HepG2 (cell line): ENCODE results near the gene FLYWCH1. TPM values are rescaled to one million over a fixed set of nuclear protein-coding genes. Genes with fewer than 3 reads are reported as not detected.

Experiments
- CSRNP2 ChIP-seq: sonication (generic); formaldehyde crosslinking; conservative IDR thresholded peaks from 2 replicates; pipeline ENCODE4 v1.8.0; 2022; ENCODE audit warnings: low read depth, missing genetic modification reagents
- DBP ChIP-seq: sonication (generic); formaldehyde crosslinking; IDR thresholded peaks from 2 replicates; pipeline ENCODE4 v1.4.0; 2020; ENCODE audit warnings: missing genetic modification reagents; ENCODE audit errors: not compliant biosample characterization
- KLF6 ChIP-seq: IDR thresholded peaks from 2 replicates; pipeline ENCODE4 v1.8.0; 2016; ENCODE audit warnings: missing biosample characterization, missing genetic modification reagents
- MNT ChIP-seq: fragments of 450-650 bp; IDR thresholded peaks from 2 replicates; pipeline ENCODE4 v1.6.1; 2016
- MYPOP ChIP-seq: sonication (generic); formaldehyde crosslinking; IDR thresholded peaks from 2 replicates; pipeline ENCODE4 v1.8.1; 2023; ENCODE audit warnings: mild to moderate bottlenecking, moderate library complexity, missing genetic modification reagents
- PHF5A ChIP-seq: IDR thresholded peaks from one replicate; pipeline ENCODE4 v1.6.1; 2018; ENCODE audit warnings: low read depth, missing genetic modification reagents; ENCODE audit not compliant: unreplicated experiment
- POLR2A ChIP-seq, 2 experiments: IDR thresholded peaks; 2 replicates each; pipeline ENCODE4 v1.6.1; 2011; ENCODE audit warnings: low read depth in 2 of 2, low read length in 2 of 2, mild to moderate bottlenecking in 1 of 2, moderate library complexity in 1 of 2; ENCODE audit not compliant: insufficient read depth in 1 of 2
- SIN3A ChIP-seq: IDR thresholded peaks from 2 replicates; pipeline ENCODE4 v1.6.1; 2011; ENCODE audit warnings: low read depth, mild to moderate bottlenecking, control low read depth, low read length, borderline replicate concordance
- STAT6 ChIP-seq: sonication (generic); formaldehyde crosslinking; IDR thresholded peaks from 2 replicates; pipeline ENCODE4 v1.4.0; 2020; ENCODE audit warnings: missing genetic modification reagents, mild to moderate bottlenecking, borderline replicate concordance
- THAP7 ChIP-seq: sonication (generic); formaldehyde crosslinking; IDR thresholded peaks from 2 replicates; pipeline ENCODE4 v1.8.1; 2023; ENCODE audit warnings: mild to moderate bottlenecking, missing genetic modification reagents
- ZBTB43 ChIP-seq: sonication (generic); formaldehyde crosslinking; conservative IDR thresholded peaks from 2 replicates; pipeline ENCODE4 v1.4.0; 2020; ENCODE audit warnings: missing genetic modification reagents
- ZKSCAN8 ChIP-seq: IDR thresholded peaks from 2 replicates; pipeline ENCODE4 v1.6.1; 2016; ENCODE audit warnings: borderline replicate concordance, missing genetic modification reagents, missing compliant biosample characterization
- ZNF263 ChIP-seq: sonication (generic); formaldehyde crosslinking; IDR thresholded peaks from 2 replicates; pipeline ENCODE4 v1.4.0; 2020; ENCODE audit warnings: missing genetic modification reagents
- ZNF546 ChIP-seq: sonication (generic); formaldehyde crosslinking; conservative IDR thresholded peaks from 2 replicates; pipeline ENCODE4 v1.8.1; 2023; ENCODE audit warnings: mild to moderate bottlenecking, missing genetic modification reagents
- ZNF569 ChIP-seq: sonication (generic); formaldehyde crosslinking; IDR thresholded peaks from 2 replicates; pipeline ENCODE4 v1.5.0; 2020; ENCODE audit warnings: mild to moderate bottlenecking, missing genetic modification reagents, moderate library complexity, borderline replicate concordance
- ZNF619 ChIP-seq: sonication (generic); formaldehyde crosslinking; IDR thresholded peaks from 2 replicates; pipeline ENCODE4 v1.4.0; 2020; ENCODE audit warnings: mild to moderate bottlenecking, missing genetic modification reagents
- ZNF770 ChIP-seq: sonication (generic); formaldehyde crosslinking; IDR thresholded peaks from 2 replicates; pipeline ENCODE4 v1.5.0; 2020; ENCODE audit warnings: mild to moderate bottlenecking, missing genetic modification reagents
- ZNF841 ChIP-seq: sonication (generic); formaldehyde crosslinking; IDR thresholded peaks from 2 replicates; pipeline ENCODE4 v1.8.1; 2023; ENCODE audit warnings: missing genetic modification reagents, borderline replicate concordance
- polyA plus RNA-seq, 8 experiments: library from polyadenylated mRNA; depleted of rRNA in 3 of 8; stranded (reverse) in 7 of 8; unstranded in 1 of 8; fragments of >200 nt; fragmentation: Illumina TruSeq in 4 of 8; extraction: Trizol in 4 of 8; gene quantifications; 2 replicates each; pipeline versions ENCODE4 v1.2.1 to v1.2.3, GENCODE V29; 2011 to 2016; ENCODE audit warnings: low read depth in 4 of 8, missing spikeins in 1 of 8, mixed read lengths in 1 of 8; ENCODE audit not compliant: insufficient read depth in 1 of 8
- total RNA-seq, 5 experiments: library from RNA; depleted of rRNA; stranded (reverse); fragments of >200 nt; fragmentation: Illumina TruSeq; extraction: Trizol; gene quantifications; 2 replicates each; pipeline ENCODE4 v1.2.3, GENCODE V29; 2016; ENCODE audit warnings: low read depth in 1 of 5

Gene FLYWCH1
- total and polyA plus RNA-seq, 2 of the 13 experiments (the other 11 are each of a cell fraction or from before 2014, with no cell fraction given) = 7.3 to 12.4 TPM

- TF ChIP-seq CSRNP2 = no peak
- TF ChIP-seq DBP (CRISPR knock-in tag) = no peak
- no peak for TF ChIP-seq ZBTB43 (CRISPR knock-in tag)
- TF ChIP-seq ZNF263 (CRISPR knock-in tag) = no peak; the same call in 1 of the 2 replicates
- TF ChIP-seq ZNF841 (CRISPR knock-in tag) = no peak
- TF ChIP-seq THAP7 (CRISPR knock-in tag) = no peak
- no peak for TF ChIP-seq ZNF619
- TF ChIP-seq STAT6 (CRISPR knock-in tag) = no peak
- TF ChIP-seq MNT = no peak
- TF ChIP-seq ZNF546 (CRISPR knock-in tag) = no peak
- no peak for TF ChIP-seq SIN3A
- TF ChIP-seq PHF5A = no peak
- TF ChIP-seq POLR2A (IDR thresholded peaks at IDR 0.05; ENCODE audit: insufficient read depth in 1 of 2, low read depth in 2 of 2, low read length in 2 of 2) = no peak
- TF ChIP-seq KLF6 (CRISPR knock-in tag) = 0 out of 2 replicates have a peak, but pooled peaks have one; percentile 48
- no peak for TF ChIP-seq ZNF569 (CRISPR knock-in tag)
- TF ChIP-seq MYPOP (CRISPR knock-in tag) = no peak
- no peak for TF ChIP-seq ZKSCAN8 (CRISPR knock-in tag)
- peak; percentile 64 for TF ChIP-seq ZNF770 (CRISPR knock-in tag)
Observed at GRCh38 chr16:2983706-2984136, 72.0 kb downstream of the FLYWCH1 start (continued).
